Stimulated activated CD8-positive, alpha-beta memory T cell treated with anti-CD3 and anti-CD28 coated beads, Interleukin-2, amount 100 ng/mL, for 48 hours (primary cell): Measurements from ENCODE around the gene URGCP.
A peak's percentile ranks its signal among the peaks of the same experiment; 100 is the strongest.

Experiments
- DNase-seq, 2 donors: peaks; one replicate each; pipeline ENCODE4 v3.0.0-alpha.2; 2020; ENCODE audit warnings: low read depth in 2 of 2

The URGCP gene

DNA sequence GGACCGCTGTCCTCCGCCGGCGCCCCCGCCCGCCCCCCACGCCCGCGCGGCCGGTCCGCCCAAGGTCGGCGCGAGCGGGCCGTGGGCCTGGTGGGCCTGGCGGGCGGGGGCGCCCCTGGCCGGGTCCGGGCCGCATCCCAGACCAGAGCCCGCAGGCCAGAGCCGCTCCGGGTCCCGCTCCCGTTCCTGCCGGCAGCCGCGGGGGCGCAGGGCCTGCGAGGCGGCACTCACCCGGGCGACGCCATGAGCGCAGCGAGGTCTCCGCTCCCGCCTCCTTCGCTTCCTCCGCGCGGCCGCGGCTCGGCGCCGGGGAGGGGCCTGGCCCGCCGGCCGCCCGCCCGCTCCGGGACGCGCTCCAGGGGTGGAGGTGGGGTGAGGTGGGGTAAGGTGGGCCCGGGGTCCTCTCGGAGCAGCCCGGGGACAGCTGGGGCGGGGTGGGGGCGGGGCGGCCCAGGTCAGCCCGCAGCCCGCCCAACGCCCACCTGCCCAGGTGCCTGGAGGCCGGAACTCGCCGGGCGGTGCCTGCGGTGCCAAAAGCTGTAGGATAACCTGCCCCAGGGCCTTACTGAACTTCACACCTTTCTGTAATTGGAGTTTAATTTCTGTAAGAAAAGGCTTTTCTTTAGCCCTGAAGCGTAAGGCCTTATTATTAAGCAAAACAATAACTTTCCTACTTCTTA, at the start of gene URGCP:
Gene URGCP, minus strand, starts transcription at position 266 of the 680 bp plus-strand sequence. Its CDS starts 21 bp downstream, at position 245.
- DNase-seq: peak; percentile 34 to 39

- no peak for DNase-seq
These were observed 49.6 kb upstream of the URGCP start for GRCh38 chr7:43956027-43956426.

DNA sequence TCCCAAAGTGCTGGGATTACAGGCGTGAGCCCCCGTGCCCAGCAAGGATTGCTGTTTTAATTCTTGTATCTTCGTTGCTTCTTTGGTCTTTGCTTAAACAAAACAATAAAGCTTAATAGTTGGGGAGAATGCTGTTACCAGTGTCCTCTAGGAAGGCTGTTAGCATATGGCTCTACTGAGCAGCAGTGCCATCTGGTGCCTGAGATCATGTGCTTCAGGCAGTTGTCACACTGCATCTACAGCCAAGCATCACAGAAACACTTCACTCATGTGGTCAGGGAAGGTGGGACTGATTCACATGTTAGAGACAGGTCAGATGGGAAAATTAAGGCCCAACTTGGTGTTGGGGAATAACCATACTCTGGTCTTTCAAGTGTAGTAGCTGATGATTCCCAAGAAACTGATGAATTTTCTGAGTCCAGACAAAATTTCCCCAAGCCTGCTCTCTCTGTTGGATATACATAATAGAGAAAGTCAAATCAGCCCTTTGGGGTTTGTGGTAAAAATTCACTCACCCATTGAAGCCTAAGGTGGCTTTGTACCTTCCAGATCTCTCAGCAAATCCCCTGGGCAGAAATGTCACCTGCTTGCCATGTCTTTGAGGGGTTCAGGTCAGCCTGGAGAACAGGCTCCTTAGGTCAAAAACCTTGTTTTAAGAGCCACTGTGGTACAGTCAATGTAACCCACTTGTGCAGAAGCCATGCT, 48.3 kb upstream of the URGCP start:
- peak in 1 of 2 donors; percentile 12 for DNase-seq

GRCh38 chr7:43953071-43953470, 46.7 kb upstream of the URGCP start:
- no peak for DNase-seq

DNA sequence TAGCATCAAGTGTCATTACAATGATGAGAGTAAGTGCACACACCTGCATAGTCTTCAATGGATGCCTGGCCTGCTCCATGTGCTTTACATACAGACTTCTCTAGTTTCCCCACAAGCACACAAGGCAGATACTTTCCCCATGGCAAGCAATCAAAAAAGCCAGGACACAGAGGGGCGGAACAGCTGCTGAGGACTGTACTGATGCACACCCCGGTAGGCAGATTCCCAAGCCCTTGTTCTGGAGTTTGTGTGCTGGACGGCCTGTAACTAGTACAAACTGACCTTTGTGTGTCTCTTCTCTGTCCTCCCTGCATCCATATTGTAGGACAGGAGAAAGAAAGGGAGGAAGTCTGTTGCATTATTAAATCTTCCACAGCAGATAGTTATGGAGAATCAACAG, 45.6 kb upstream of the URGCP start:
- no peak for DNase-seq

GRCh38 chr7:43944286-43944685, 37.9 kb upstream of the URGCP start:
- DNase-seq: no peak

DNA sequence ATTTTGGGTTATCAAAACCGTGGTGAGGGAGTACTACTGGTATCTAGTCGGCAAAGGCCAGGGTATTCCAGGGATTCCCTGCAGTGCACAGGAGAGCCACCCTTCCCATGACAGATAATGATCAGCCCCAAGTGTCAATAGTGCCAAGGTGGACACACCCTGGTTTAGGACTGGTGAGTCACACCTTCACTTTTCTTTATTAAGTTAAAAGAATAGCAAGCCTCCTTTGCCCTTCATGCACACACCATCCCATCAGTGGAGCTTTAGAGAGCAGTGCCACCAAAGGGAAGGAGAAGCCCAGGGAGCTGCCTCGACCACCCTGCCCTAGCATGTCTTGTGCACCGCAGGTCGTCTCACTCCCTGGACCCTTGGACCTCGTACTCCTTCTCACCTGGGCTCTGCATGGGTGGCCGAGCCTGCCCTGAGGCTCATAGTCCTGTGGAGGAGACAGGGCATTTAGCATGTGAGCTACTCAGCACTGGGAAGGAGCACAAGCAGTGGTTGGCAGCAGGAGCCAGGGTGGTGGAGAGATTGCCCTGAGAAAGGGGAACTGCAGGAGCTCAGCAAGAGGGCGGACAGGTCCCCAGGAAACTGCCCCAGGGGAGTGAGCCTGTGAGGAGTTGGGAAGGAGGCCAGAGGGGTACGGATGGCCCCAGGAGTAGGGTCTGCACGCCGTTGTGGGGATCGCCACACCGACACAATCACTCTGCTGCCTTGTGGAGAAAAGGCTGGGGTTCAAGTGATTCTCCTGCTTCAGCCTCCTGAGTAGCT, 37.2 kb upstream of the URGCP start:
- no peak for DNase-seq

DNA sequence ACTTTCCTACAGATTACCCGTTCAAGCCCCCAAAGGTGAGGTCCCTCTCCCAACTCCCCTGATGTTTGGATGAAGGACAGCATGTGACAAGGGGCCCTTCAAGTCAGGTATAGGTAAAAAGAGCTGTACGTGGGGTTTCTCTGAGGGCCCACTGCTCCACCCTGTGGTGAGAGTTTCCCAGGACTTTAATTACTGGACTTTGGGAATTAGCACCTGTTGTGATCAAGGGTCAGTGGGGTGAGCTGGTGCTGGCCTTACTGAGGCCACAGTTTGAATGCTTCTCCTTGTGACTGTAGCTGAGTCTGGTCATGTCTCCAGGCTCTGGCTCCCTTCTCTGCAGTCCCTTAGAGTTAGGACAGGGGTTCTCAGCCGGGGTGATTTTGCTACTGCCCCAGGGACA, 36.6 kb upstream of the URGCP start:
- no peak for DNase-seq

DNA sequence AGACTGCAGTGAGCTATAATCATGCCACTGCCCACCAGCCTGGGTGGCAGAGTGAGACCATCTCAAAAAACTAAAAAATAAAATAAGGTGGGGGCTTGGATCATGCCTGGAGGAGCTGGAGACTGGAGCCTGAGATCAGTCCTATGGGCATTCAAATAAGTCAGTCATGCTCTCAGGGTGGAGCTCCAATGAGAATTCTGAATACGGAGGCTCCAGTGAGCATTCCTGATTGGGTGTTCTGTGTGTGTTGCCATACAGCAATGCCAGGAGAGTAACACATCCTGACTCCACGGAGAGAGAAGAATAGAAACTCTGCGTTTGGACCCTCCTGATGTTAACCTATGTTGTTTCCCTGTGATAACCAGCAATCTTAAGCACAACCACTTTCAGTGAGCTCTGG, 35.9 kb upstream of the URGCP start:
- DNase-seq: no peak

DNA sequence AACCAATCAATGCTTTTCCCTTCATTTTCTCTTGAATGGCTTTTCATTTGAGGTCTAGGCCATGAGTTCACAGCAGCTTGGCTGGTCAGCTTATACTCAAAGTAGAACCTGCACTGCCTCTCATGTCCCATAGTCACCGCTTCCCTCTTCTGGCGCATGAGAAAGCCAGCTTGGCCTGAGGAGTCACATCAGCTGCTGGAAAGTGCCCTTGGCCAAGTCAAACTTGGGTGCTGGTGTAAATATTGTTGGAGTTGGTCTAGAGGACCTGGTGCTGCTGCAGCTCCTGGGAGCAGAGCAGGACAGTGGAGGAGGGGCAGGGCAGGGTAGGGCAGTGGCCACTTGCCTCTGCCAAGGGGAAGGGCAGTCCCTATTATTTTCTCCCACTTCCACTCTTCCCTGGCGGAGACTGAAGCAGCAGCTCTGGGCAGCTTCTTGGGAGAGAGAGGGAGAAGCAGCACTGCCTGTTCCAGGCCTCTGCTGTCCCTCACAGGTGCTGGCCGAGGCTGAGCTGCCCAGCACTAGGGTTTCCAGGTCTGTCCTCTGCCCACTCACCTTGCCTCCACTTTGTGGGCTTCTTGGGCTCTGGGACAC, 32.6 kb upstream of the URGCP start:
- no peak for DNase-seq

- DNase-seq: no peak
These were observed 31.0 kb upstream of the URGCP start for GRCh38 chr7:43937444-43937843.

DNA sequence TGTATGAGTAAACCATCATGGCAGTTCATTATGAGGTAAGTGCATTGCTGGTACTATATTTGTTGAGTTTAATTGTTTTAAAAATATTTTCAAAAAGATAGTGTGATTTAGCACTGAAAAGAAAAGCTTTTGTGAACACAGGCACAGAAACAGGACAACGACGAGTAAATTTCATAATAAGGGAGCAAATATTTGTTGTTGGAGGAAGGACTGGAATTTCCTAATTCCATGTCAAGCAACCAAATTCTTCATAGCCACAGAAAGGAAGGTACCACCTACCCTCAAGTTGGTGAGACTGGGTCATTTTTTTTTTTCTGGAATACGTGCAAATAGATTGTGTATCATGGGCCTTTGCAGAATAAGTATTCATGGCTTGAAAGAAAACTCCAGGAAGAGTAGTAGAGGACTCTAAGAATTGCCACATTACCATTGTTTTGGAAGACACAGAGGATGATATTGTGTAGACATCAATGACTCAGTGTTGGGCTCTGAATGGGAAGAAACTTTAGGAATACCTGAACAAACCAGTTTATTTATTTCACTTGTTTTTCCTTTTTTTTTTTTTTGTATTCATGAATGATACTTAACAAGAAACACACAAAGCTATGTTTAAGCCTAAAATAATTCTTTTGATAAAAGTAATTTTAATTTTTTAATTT, 27.6 kb upstream of the URGCP start:
- no peak for DNase-seq

- no peak for DNase-seq
These were observed 24.9 kb upstream of the URGCP start for GRCh38 chr7:43931346-43931745.

DNA sequence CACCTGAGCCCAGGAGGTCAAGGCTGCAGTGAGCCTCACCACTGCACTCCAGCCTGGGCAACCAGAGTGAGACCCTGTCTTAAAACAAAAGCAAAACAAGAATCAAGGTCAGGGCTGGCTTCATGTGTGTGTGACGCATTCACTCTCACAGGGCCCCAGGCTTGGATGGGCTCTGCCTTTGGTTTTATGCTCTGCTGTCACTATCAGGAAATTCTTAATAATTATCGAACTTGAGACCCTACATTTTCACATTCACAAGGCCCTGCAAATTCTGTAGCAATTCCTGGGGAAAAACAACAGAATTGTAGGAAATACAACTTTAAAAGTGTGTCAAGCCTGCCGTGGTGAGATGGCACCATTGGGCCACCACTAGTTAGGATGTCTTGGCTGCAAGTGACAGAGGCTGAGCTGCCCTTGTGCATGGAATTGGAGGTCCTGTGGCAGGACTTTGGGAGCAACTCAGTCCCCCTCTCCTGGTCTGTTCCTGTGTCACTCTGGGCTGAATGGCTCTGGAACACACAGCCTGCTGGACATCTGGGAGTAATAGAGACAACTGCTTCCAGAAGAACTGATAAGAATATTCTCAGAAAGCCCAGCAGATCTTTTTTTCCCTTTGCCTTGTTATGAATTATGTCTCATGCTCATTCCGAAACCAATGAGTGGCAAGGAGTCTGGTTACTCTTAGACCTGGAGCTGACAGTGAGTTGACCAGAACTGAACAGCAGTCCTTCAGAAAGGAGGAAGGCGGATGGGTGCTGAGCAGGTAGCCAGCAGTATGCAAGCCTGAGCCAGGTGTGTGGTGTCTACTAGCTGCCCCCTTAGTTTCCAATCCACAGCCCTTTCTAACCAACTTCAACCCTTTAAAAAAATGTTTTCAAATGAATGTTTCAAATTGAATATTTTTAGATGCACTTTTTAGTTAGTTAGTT, 23.4 kb upstream of the URGCP start:
- DNase-seq: no peak

DNA sequence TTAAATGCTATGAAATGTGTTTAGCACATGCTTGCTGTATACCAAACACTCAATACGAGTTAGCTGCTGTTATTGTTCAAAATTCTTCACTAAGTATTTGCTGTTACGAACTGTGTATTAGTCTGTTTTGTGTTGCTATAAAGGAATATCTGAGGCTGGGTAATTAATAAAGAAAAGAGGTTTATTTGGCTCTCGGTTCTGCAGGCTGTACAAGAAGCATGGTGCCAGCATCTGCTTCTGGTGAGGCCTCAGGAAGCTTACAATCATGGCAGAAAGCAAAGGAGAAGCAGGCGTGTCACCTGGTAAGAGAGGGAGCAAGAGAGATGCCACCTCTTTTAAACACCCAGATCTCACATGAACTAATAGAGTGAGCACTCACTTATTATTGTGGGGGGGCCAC, 21.4 kb upstream of the URGCP start:
- DNase-seq: no peak

DNA sequence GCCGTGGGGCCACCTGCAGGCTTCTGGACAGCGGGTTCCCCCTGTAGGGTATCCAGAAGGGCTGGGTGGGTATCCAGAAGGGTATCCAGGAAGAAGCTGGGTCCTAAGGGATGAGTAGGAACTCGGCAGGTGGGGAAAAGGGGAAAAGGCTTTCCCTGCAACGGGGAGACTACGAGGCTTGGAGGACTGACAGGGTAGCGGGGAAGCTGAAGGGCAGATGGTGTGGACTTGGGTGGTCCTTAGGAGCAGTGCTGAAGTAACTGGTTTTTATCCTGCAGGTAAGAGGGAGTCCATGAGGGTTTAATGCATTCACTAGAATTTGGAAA, 20.4 kb upstream of the URGCP start:
- DNase-seq: no peak

DNA sequence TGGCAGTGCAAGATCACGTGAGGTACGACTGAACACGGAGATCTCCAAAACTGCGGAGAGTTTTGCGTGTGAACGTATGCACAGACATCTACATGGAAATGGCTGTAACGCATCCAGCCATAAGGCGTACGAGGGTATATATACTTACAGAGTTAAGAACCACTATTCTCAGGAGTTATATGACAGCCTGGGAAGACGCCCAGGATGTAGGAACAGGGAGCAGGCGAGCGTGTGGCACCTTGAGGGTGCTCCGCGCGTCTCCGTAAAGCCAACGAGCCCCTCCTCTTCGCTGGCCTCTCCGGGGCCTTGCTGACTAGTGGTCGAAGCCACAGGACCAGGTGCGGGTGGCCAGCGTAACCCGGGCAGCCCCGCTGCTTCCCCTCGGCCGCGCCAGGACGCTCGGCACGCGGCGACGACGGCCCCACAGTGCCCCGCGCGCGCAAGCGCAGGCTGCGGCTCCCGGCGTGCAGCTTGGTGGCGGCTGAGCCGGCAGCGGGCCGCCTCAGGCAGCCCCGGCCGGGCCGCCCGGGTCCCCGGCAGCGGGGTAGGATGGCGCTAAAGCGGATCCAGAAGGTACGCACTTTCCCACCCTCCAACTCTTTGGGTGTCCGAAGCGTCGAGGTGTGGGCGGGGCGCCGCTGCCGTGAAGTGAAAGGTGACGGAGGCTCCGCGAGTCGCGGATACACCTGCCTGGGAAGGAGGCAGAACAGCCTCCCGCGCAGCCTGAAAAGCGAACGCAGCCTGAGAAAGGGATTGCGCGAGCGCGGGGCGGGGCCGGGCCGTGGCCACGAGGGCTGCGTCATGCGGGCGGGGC, 19.8 kb upstream of the URGCP start, which contains the start of gene UBE2D4:
Gene UBE2D4, plus strand, starts transcription at position 453 of the 814 bp plus-strand sequence. Its CDS starts 97 bp downstream, at position 550.
- peak; percentile 75 to 86 for DNase-seq

DNA sequence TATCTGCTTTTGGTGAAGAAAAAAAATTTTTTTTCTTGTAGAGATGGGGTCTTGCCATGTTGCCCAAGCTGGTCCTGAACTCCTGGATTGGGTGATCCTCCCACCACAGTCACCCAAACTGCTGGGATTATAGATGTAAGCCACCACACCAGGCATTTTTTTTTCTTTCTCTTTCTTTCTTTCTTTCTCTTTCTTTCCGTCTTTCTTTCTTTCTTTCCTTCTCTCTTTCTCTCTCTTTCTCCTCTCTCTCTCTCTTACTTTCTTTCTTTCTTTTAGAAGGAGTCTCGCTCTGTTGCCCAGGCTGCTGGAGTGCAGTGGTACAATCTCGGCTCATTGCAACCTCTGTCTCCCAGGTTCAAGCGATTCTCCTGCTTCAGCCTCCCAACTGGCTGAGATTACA, 16.3 kb upstream of the URGCP start:
- DNase-seq: no peak

DNA sequence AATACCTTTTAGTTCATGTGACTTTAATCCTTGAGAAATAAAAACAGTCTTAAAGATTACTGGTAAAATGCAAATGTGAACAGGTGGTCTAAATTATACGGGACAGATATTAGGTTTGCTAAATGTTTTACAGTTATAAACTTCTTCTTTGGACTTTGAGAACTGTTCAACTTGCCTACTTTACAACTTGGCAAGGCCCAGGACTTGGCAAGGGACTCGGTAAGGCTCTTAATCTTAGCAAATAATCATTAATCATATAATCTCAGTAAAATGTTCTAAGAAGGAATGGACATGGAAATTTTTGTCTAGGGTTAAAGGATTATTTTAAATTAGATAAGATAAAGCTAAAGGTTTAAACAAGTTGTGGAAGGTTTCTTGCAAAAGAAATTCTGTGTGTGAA, 15.0 kb upstream of the URGCP start:
- no peak for DNase-seq

- DNase-seq: no peak
These were observed 9.5 kb upstream of the URGCP start for GRCh38 chr7:43915907-43916306.
